Muscle of leg (tissue), 11 donors: ENCODE measurements around the gene SDHA. TPM values are rescaled to one million over a fixed set of nuclear protein-coding genes. Genes with fewer than 3 reads are reported as not detected.
"Not testable (repeated sequence)": the region's sequence is repeated elsewhere in the genome, so short reads cannot be mapped to it uniquely, and the experiment has no call there.

Experiments
- DNase-seq: peaks from one replicate; pipeline ENCODE4 v3.0.0; 2013
- H3K27ac ChIP-seq: one replicate; pipeline ENCODE4 v1.5.1; 2013; ENCODE audit warnings: mild to moderate bottlenecking, low read length, control low read depth
- H3K27me3 ChIP-seq: one replicate; pipeline ENCODE4 v1.6.1; 2013; ENCODE audit warnings: low read length; ENCODE audit not compliant: control insufficient read depth, insufficient read depth
- H3K36me3 ChIP-seq: one replicate; pipeline ENCODE4 v1.6.1; 2013; ENCODE audit warnings: low read length; ENCODE audit not compliant: control insufficient read depth, insufficient read depth
- H3K4me1 ChIP-seq: one replicate; pipeline ENCODE4 v1.6.1; 2013; ENCODE audit warnings: low read length; ENCODE audit not compliant: control insufficient read depth, insufficient read depth
- H3K4me3 ChIP-seq: one replicate; pipeline ENCODE4 v1.5.1; 2013; ENCODE audit warnings: low read length, control low read depth
- H3K9me3 ChIP-seq: replicated peaks from 2 replicates; pipeline ENCODE4 v1.6.1; 2013; ENCODE audit warnings: low read depth, low read length; ENCODE audit not compliant: control insufficient read depth
- WGBS: methylation state at CpG from one replicate; pipeline ENCODE4 v1.1.5; 2013; ENCODE audit warnings: missing lambda C conversion rate; ENCODE audit not compliant: insufficient coverage; 5-methylcytosine and 5-hydroxymethylcytosine counted together
- polyA plus RNA-seq, 8 donors: library from polyadenylated mRNA; unstranded; fragments of 120-200 nt; gene quantifications; one replicate each; pipeline versions ENCODE4 v1.2.1 to v1.2.3, GENCODE V29; 2013; ENCODE audit warnings: inconsistent platforms in 1 of 8, low replicate concordance in 1 of 8; ENCODE audit not compliant: insufficient read length in 8 of 8, insufficient read depth in 1 of 8
- total RNA-seq: library from RNA; stranded (reverse); fragments of 120-200 nt; gene quantifications from one replicate; pipeline ENCODE4 v1.2.4, GENCODE V29; 2013

SDHA gene
- total and polyA plus RNA-seq, 9 donors, result 86.9 to 110 (median 102) TPM

- WGBS, result 49% methylated on average over 13 of the region's 18 CpGs
- DNase-seq, H3K4me3 ChIP-seq, H3K4me1 ChIP-seq, H3K27ac ChIP-seq, H3K9me3 ChIP-seq, H3K27me3 ChIP-seq, H3K36me3 ChIP-seq: not testable (repeated sequence)
Measured at GRCh38 chr5:197031-197430, 21.1 kb upstream of the SDHA start.

GRCh38 chr5:197892-198489 lies 20.1 kb upstream of the SDHA start:
- peaks cover 10% of the 10 kb centered on the region for H3K4me1 ChIP-seq
- no peak for DNase-seq
- WGBS, result 89% methylated on average over 2 of the region's 12 CpGs
- peaks cover 5% of the 10 kb centered on the region for H3K36me3 ChIP-seq
- no peaks in the 10 kb centered on the region for H3K27me3 ChIP-seq
- no peak overlapping the region for H3K27ac ChIP-seq
- no peaks in the 10 kb centered on the region for H3K9me3 ChIP-seq
- no peak overlapping the region for H3K4me3 ChIP-seq

- Histone ChIP-seq H3K9me3 (no peaks in the 10 kb centered on the region), H3K27ac (no peak overlapping the region), H3K4me3 (no peak overlapping the region), H3K27me3 (no peaks in the 10 kb centered on the region), H3K4me1 (peaks cover 10% of the 10 kb centered on the region), H3K36me3 (peaks cover 11% of the 10 kb centered on the region)
- WGBS, result 96% methylated on average over 18 of the region's 21 CpGs
- DNase-seq, result no peak
Measured at GRCh38 chr5:198516-199196, 19.5 kb upstream of the SDHA start.

- WGBS, result 91% methylated on average over 15 of the region's 16 CpGs
- H3K27ac ChIP-seq, result no peak overlapping the region
- H3K4me1 ChIP-seq, result peaks cover 10% of the 10 kb centered on the region
- no peak for DNase-seq
- no peak overlapping the region for H3K4me3 ChIP-seq
- H3K27me3 ChIP-seq, result no peaks in the 10 kb centered on the region
- H3K36me3 ChIP-seq, result peaks cover 17% of the 10 kb centered on the region
- H3K9me3 ChIP-seq, result no peaks in the 10 kb centered on the region
Measured at GRCh38 chr5:199197-199949, 18.7 kb upstream of the SDHA start.

GRCh38 chr5:199950-200645 lies 18.0 kb upstream of the SDHA start:
- H3K4me1 ChIP-seq, result peaks cover 10% of the 10 kb centered on the region

GRCh38 chr5:200985-201384 lies 17.1 kb upstream of the SDHA start:
- no peak for DNase-seq
- Histone ChIP-seq H3K4me3 (no peak overlapping the region), H3K9me3 (no peaks in the 10 kb centered on the region), H3K27ac (no peak overlapping the region), H3K4me1 (peaks cover 10% of the 10 kb centered on the region), H3K36me3 (peaks cover 19% of the 10 kb centered on the region), H3K27me3 (no peaks in the 10 kb centered on the region)
- WGBS, result 23% methylated on average over 3 of the region's 4 CpGs

More at GRCh38 chr5:199950-200645, 18.0 kb upstream of the SDHA start:
- 85% methylated on average over 22 of the region's 23 CpGs for WGBS
- no peak overlapping the region for H3K4me3 ChIP-seq
- DNase-seq, result no peak
- H3K27ac ChIP-seq, result no peak overlapping the region
- peaks cover 19% of the 10 kb centered on the region for H3K36me3 ChIP-seq
- H3K27me3 ChIP-seq, result no peaks in the 10 kb centered on the region
- no peaks in the 10 kb centered on the region for H3K9me3 ChIP-seq

- Histone ChIP-seq H3K4me3 (no peak overlapping the region), H3K36me3 (peaks cover 25% of the 10 kb centered on the region), H3K9me3 (no peaks in the 10 kb centered on the region), H3K4me1 (peaks cover 15% of the 10 kb centered on the region), H3K27me3 (no peaks in the 10 kb centered on the region), H3K27ac (no peak overlapping the region)
- DNase-seq, result no peak
- 82% methylated on average over 8 of the region's 8 CpGs for WGBS
Measured at GRCh38 chr5:201672-202071, 16.4 kb upstream of the SDHA start.

GRCh38 chr5:203246-203930 lies 14.7 kb upstream of the SDHA start:
- Histone ChIP-seq H3K27ac (no peak overlapping the region), H3K27me3 (no peaks in the 10 kb centered on the region), H3K9me3 (no peaks in the 10 kb centered on the region), H3K4me1 (peaks cover 18% of the 10 kb centered on the region), H3K4me3 (no peak overlapping the region), H3K36me3 (peaks cover 29% of the 10 kb centered on the region)
- 96% methylated on average over 24 of the region's 26 CpGs for WGBS
- DNase-seq, result no peak

- no peak overlapping the region for H3K4me3 ChIP-seq
- peaks cover 18% of the 10 kb centered on the region for H3K4me1 ChIP-seq
- H3K9me3 ChIP-seq, result no peaks in the 10 kb centered on the region
- DNase-seq, result no peak
- H3K27ac ChIP-seq, result no peak overlapping the region
- no peaks in the 10 kb centered on the region for H3K27me3 ChIP-seq
- no CpG with 5 or more reads among the region's 6 CpGs for WGBS
- peaks cover 29% of the 10 kb centered on the region for H3K36me3 ChIP-seq
Measured at GRCh38 chr5:204001-204400, 14.1 kb upstream of the SDHA start.
